Measurements from ENCODE around the gene THAP5. TPM values are rescaled to one million over a fixed set of nuclear protein-coding genes. Genes with fewer than 3 reads are reported as not detected.

Gene THAP5
- polyA plus RNA-seq, 2 donors = 3.6 TPM

- Histone ChIP-seq H3K9me3 (ENCODE audit: control insufficient read depth in 2 of 2, insufficient read depth in 1 of 2, low read depth in 1 of 2, low read length in 1 of 2) (no peaks in the 10 kb centered on the region), H3K27me3 (ENCODE audit: control insufficient read depth in 1 of 2, insufficient read depth in 2 of 2, low read length in 2 of 2) (no peaks in the 10 kb centered on the region), H3K4me3 (ENCODE audit: low read depth in 1 of 2, low read length in 2 of 2) (no peak overlapping the region), H3K4me1 (ENCODE audit: control insufficient read depth in 2 of 2, insufficient read depth in 2 of 2, low read length in 1 of 2) (no peaks in the 10 kb centered on the region), H3K27ac (ENCODE audit: low read depth in 2 of 2, low read length in 1 of 2) (no peak overlapping the region), H3K36me3 (ENCODE audit: control insufficient read depth in 2 of 2, insufficient read depth in 2 of 2, low read length in 1 of 2) (no peaks in the 10 kb centered on the region)
- WGBS, 2 donors = 85 to 88% methylated on average over 11 of the region's 11 CpGs
Observed at GRCh38 chr7:108604307-108605077, 35.0 kb upstream of the THAP5 start.

- H3K36me3 ChIP-seq (ENCODE audit: control insufficient read depth in 2 of 2, insufficient read depth in 2 of 2, low read length in 1 of 2) = no peaks in the 10 kb centered on the region
- WGBS, 2 donors = 71 to 78% methylated on average over 8 of the region's 8 CpGs
Observed at GRCh38 chr7:108603656-108604306, 34.3 kb upstream of the THAP5 start.

GRCh38 chr7:108600399-108600798 is 30.9 kb upstream of the THAP5 start:
- Histone ChIP-seq H3K9me3 (ENCODE audit: control insufficient read depth in 2 of 2, insufficient read depth in 1 of 2, low read depth in 1 of 2, low read length in 1 of 2) (no peaks in the 10 kb centered on the region), H3K4me3 (ENCODE audit: low read depth in 1 of 2, low read length in 2 of 2) (no peak overlapping the region), H3K36me3 (ENCODE audit: control insufficient read depth in 2 of 2, insufficient read depth in 2 of 2, low read length in 1 of 2) (no peaks in the 10 kb centered on the region), H3K4me1 (ENCODE audit: control insufficient read depth in 2 of 2, insufficient read depth in 2 of 2, low read length in 1 of 2) (no peaks in the 10 kb centered on the region), H3K27me3 (ENCODE audit: control insufficient read depth in 1 of 2, insufficient read depth in 2 of 2, low read length in 2 of 2) (no peaks in the 10 kb centered on the region), H3K27ac (ENCODE audit: low read depth in 2 of 2, low read length in 1 of 2) (no peak overlapping the region)
- WGBS, 2 donors = 54 to 57% methylated on average over 1 of the region's 1 CpG

More at GRCh38 chr7:108603656-108604306, 34.3 kb upstream of the THAP5 start:
- Histone ChIP-seq H3K4me1 (ENCODE audit: control insufficient read depth in 2 of 2, insufficient read depth in 2 of 2, low read length in 1 of 2) (no peaks in the 10 kb centered on the region), H3K27ac (ENCODE audit: low read depth in 2 of 2, low read length in 1 of 2) (no peak overlapping the region), H3K27me3 (ENCODE audit: control insufficient read depth in 1 of 2, insufficient read depth in 2 of 2, low read length in 2 of 2) (no peaks in the 10 kb centered on the region), H3K4me3 (ENCODE audit: low read depth in 1 of 2, low read length in 2 of 2) (no peak overlapping the region), H3K9me3 (ENCODE audit: control insufficient read depth in 2 of 2, insufficient read depth in 1 of 2, low read depth in 1 of 2, low read length in 1 of 2) (no peaks in the 10 kb centered on the region)

GRCh38 chr7:108598914-108599580 is 29.5 kb upstream of the THAP5 start:
- Histone ChIP-seq H3K4me1 (ENCODE audit: control insufficient read depth in 2 of 2, insufficient read depth in 2 of 2, low read length in 1 of 2) (no peaks in the 10 kb centered on the region), H3K27me3 (ENCODE audit: control insufficient read depth in 1 of 2, insufficient read depth in 2 of 2, low read length in 2 of 2) (no peaks in the 10 kb centered on the region), H3K4me3 (ENCODE audit: low read depth in 1 of 2, low read length in 2 of 2) (no peak overlapping the region), H3K9me3 (ENCODE audit: control insufficient read depth in 2 of 2, insufficient read depth in 1 of 2, low read depth in 1 of 2, low read length in 1 of 2) (no peaks in the 10 kb centered on the region), H3K27ac (ENCODE audit: low read depth in 2 of 2, low read length in 1 of 2) (no peak overlapping the region), H3K36me3 (ENCODE audit: control insufficient read depth in 2 of 2, insufficient read depth in 2 of 2, low read length in 1 of 2) (no peaks in the 10 kb centered on the region)
- WGBS, 2 donors = 52 to 62% methylated on average over 6 of the region's 6 CpGs

- H3K4me1 ChIP-seq (ENCODE audit: control insufficient read depth in 2 of 2, insufficient read depth in 2 of 2, low read length in 1 of 2) = no peaks in the 10 kb centered on the region
- no peak overlapping the region for H3K27ac ChIP-seq (ENCODE audit: low read depth in 2 of 2, low read length in 1 of 2)
- no peak overlapping the region for H3K4me3 ChIP-seq (ENCODE audit: low read depth in 1 of 2, low read length in 2 of 2)
- H3K27me3 ChIP-seq (ENCODE audit: control insufficient read depth in 1 of 2, insufficient read depth in 2 of 2, low read length in 2 of 2) = no peaks in the 10 kb centered on the region
- H3K36me3 ChIP-seq (ENCODE audit: control insufficient read depth in 2 of 2, insufficient read depth in 2 of 2, low read length in 1 of 2) = no peaks in the 10 kb centered on the region
- H3K9me3 ChIP-seq (ENCODE audit: control insufficient read depth in 2 of 2, insufficient read depth in 1 of 2, low read depth in 1 of 2, low read length in 1 of 2) = no peaks in the 10 kb centered on the region
- WGBS, 2 donors = 45 to 60% methylated on average over 2 of the region's 2 CpGs
Observed at GRCh38 chr7:108598153-108598552, 28.6 kb upstream of the THAP5 start.

GRCh38 chr7:108596560-108596959 is 27.1 kb upstream of the THAP5 start:
- no peak overlapping the region for H3K27ac ChIP-seq (ENCODE audit: low read depth in 2 of 2, low read length in 1 of 2)
- no peaks in the 10 kb centered on the region for H3K36me3 ChIP-seq (ENCODE audit: control insufficient read depth in 2 of 2, insufficient read depth in 2 of 2, low read length in 1 of 2)
- H3K4me1 ChIP-seq (ENCODE audit: control insufficient read depth in 2 of 2, insufficient read depth in 2 of 2, low read length in 1 of 2) = no peaks in the 10 kb centered on the region
- 85 to 96% methylated on average over 4 of the region's 4 CpGs for WGBS, 2 donors
- no peak overlapping the region for H3K4me3 ChIP-seq (ENCODE audit: low read depth in 1 of 2, low read length in 2 of 2)
- no peaks in the 10 kb centered on the region for H3K9me3 ChIP-seq (ENCODE audit: control insufficient read depth in 2 of 2, insufficient read depth in 1 of 2, low read depth in 1 of 2, low read length in 1 of 2)
- no peaks in the 10 kb centered on the region for H3K27me3 ChIP-seq (ENCODE audit: control insufficient read depth in 1 of 2, insufficient read depth in 2 of 2, low read length in 2 of 2)

GRCh38 chr7:108592646-108593201 is 23.2 kb upstream of the THAP5 start:
- Histone ChIP-seq H3K4me3 (ENCODE audit: low read depth in 1 of 2, low read length in 2 of 2) (no peak overlapping the region), H3K36me3 (ENCODE audit: control insufficient read depth in 2 of 2, insufficient read depth in 2 of 2, low read length in 1 of 2) (no peaks in the 10 kb centered on the region), H3K27ac (ENCODE audit: low read depth in 2 of 2, low read length in 1 of 2) (no peak overlapping the region), H3K4me1 (ENCODE audit: control insufficient read depth in 2 of 2, insufficient read depth in 2 of 2, low read length in 1 of 2) (no peaks in the 10 kb centered on the region), H3K9me3 (ENCODE audit: control insufficient read depth in 2 of 2, insufficient read depth in 1 of 2, low read depth in 1 of 2, low read length in 1 of 2) (no peaks in the 10 kb centered on the region), H3K27me3 (ENCODE audit: control insufficient read depth in 1 of 2, insufficient read depth in 2 of 2, low read length in 2 of 2) (no peaks in the 10 kb centered on the region)
- 31 to 32% methylated on average over 3 of the region's 3 CpGs for WGBS, 2 donors

GRCh38 chr7:108590606-108591005 is 21.1 kb upstream of the THAP5 start:
- Histone ChIP-seq H3K27ac (ENCODE audit: low read depth in 2 of 2, low read length in 1 of 2) (no peak overlapping the region), H3K36me3 (ENCODE audit: control insufficient read depth in 2 of 2, insufficient read depth in 2 of 2, low read length in 1 of 2) (no peaks in the 10 kb centered on the region), H3K27me3 (ENCODE audit: control insufficient read depth in 1 of 2, insufficient read depth in 2 of 2, low read length in 2 of 2) (no peaks in the 10 kb centered on the region), H3K4me3 (ENCODE audit: low read depth in 1 of 2, low read length in 2 of 2) (no peak overlapping the region), H3K9me3 (ENCODE audit: control insufficient read depth in 2 of 2, insufficient read depth in 1 of 2, low read depth in 1 of 2, low read length in 1 of 2) (no peaks in the 10 kb centered on the region), H3K4me1 (ENCODE audit: control insufficient read depth in 2 of 2, insufficient read depth in 2 of 2, low read length in 1 of 2) (no peaks in the 10 kb centered on the region)
- WGBS, 2 donors = 78 to 90% methylated on average over 2 of the region's 2 CpGs

- 30 to 42% methylated on average over 1 of the region's 1 CpG for WGBS, 2 donors
- Histone ChIP-seq H3K4me3 (ENCODE audit: low read depth in 1 of 2, low read length in 2 of 2) (no peak overlapping the region), H3K27ac (ENCODE audit: low read depth in 2 of 2, low read length in 1 of 2) (no peak overlapping the region), H3K36me3 (ENCODE audit: control insufficient read depth in 2 of 2, insufficient read depth in 2 of 2, low read length in 1 of 2) (no peaks in the 10 kb centered on the region), H3K4me1 (ENCODE audit: control insufficient read depth in 2 of 2, insufficient read depth in 2 of 2, low read length in 1 of 2) (no peaks in the 10 kb centered on the region), H3K9me3 (ENCODE audit: control insufficient read depth in 2 of 2, insufficient read depth in 1 of 2, low read depth in 1 of 2, low read length in 1 of 2) (no peaks in the 10 kb centered on the region), H3K27me3 (ENCODE audit: control insufficient read depth in 1 of 2, insufficient read depth in 2 of 2, low read length in 2 of 2) (no peaks in the 10 kb centered on the region)
Observed at GRCh38 chr7:108589874-108590273, 20.4 kb upstream of the THAP5 start.

Measured in esophagus (tissue), 2 donors.